ENCODE results near the gene MRPS18A. TPM values are rescaled to one million over a fixed set of nuclear protein-coding genes. Genes with fewer than 3 reads are reported as not detected.
"Not testable (repeated sequence)": the region's sequence is repeated elsewhere in the genome, so short reads cannot be mapped to it uniquely, and the experiment has no call there.

The MRPS18A gene
- total and polyA plus RNA-seq, 2 donors = 33.3 to 55.8 TPM

DNA sequence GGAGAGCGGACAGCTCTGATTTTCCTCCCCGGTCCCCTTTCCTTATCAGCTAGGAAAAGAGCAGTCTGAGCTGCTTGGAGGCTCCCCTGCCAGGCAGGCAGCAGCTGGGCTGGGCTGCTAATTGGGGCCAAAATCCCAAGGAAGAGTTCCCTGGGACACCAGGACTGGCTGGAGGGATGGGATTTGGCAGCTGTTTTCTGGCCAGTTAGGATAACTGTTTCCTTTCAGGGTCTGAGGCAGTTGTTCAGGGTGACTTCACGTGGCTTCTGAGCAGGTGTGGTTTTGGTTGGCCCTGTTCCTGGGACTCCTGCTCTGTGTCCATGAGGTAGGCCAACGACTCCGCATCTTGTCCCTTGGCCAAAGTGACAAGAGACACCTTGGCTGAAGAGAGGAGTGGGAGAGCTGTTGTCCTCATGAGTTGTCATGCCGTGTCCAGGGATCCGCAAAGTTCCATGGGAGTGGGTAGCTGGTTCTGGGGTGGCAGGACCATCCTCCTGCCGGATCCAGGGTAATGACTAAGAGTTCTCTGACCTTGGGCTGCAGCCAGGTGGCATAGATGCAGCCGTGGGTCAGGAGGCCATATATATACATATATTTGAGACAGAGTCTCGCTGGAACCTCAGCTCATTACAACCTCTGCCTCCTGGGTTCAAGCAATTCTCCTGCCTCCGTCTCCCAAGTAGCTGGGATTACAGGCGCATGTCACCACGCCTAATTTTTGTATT is 21.2 kb downstream of the MRPS18A start:
- H3K36me3 ChIP-seq (ENCODE audit: insufficient read depth) = no peaks in the 10 kb centered on the region
- no peaks in the 10 kb centered on the region for H3K4me1 ChIP-seq (ENCODE audit: insufficient read depth)
- no peak overlapping the region for H3K4me3 ChIP-seq (ENCODE audit: low read depth, low read length)
- WGBS = 66% methylated on average over 13 of the region's 13 CpGs
- no peak overlapping the region for H3K27ac ChIP-seq (ENCODE audit: low read depth)
- DNase-seq (ENCODE audit: extremely low spot score) = no peak

DNA sequence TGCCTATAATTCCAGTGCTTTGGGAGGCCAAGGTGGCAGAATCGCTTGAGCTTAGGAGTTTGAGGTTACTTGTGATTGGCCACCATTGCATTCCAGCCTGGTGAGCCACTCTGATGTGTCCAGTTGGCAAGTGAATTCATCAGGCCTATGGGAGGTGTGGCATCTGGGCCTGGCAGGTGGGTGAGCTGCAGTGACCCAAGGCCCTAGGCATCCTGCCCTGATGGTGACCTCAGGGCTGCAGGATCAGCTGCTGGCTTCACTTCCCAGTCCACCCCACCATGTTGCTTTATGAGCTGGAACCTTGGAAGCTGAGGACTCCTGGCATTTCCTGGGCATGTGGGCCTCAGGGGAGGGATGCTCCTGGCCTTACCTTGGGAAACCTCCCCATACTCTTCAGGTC is 22.2 kb downstream of the MRPS18A start:
- H3K4me1 ChIP-seq (ENCODE audit: insufficient read depth) = no peaks in the 10 kb centered on the region
- 88% methylated on average over 1 of the region's 1 CpG for WGBS
- no peak for DNase-seq (ENCODE audit: extremely low spot score)
- H3K36me3 ChIP-seq (ENCODE audit: insufficient read depth) = no peaks in the 10 kb centered on the region
- no peak overlapping the region for H3K27ac ChIP-seq (ENCODE audit: low read depth)
- H3K4me3 ChIP-seq (ENCODE audit: low read depth, low read length) = no peak overlapping the region

DNA sequence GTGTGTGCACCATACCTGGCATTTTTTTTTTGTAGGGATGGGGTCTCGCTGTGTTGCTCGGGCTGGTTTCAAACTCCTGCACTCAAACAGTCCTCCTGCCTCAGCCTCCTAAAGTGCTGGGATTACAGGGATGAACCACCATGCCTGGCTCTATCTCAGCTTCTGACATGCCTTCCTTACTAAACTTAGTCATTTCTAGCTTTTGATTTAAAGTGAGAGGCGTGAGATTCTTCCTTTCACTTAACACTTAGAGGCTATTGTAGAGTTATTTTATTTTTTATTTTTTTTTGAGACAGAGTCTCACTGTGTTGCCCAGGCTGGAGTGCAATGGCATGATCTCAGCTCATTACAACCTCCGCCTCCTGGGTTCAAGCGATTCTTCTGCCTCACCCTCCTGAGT is 24.6 kb downstream of the MRPS18A start:
- H3K27ac ChIP-seq (ENCODE audit: low read depth); H3K4me1 ChIP-seq (ENCODE audit: insufficient read depth); H3K36me3 ChIP-seq (ENCODE audit: insufficient read depth); DNase-seq (ENCODE audit: extremely low spot score); H3K4me3 ChIP-seq (ENCODE audit: low read depth, low read length): not testable (repeated sequence)
- 93% methylated on average over 5 of the region's 5 CpGs for WGBS

DNA sequence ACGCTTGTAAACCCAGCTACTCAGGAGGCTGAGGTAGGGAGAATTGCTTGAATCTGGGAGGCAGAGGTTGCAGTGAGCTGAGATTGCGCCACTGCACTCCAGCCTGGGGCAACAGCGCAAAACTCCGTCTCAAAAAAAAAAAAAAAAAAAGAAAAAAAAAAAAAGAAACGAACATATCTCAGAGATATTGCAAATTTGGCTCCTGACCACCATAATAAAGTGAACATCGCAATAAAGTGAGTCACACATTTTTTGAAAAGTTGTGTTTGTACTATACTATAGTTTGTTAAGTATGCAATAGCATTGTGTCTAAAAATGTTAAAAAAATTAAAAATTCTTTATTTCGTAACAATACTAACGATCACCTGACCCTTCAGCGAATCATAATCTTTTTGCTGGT is 29.4 kb downstream of the MRPS18A start:
- 93% methylated on average over 9 of the region's 9 CpGs for WGBS
- H3K36me3 ChIP-seq (ENCODE audit: insufficient read depth) = peaks cover 2% of the 10 kb centered on the region
- H3K27ac ChIP-seq (ENCODE audit: low read depth) = no peak overlapping the region
- DNase-seq (ENCODE audit: extremely low spot score) = no peak
- H3K4me1 ChIP-seq (ENCODE audit: insufficient read depth) = no peaks in the 10 kb centered on the region
- H3K4me3 ChIP-seq (ENCODE audit: low read depth, low read length) = no peak overlapping the region

DNA sequence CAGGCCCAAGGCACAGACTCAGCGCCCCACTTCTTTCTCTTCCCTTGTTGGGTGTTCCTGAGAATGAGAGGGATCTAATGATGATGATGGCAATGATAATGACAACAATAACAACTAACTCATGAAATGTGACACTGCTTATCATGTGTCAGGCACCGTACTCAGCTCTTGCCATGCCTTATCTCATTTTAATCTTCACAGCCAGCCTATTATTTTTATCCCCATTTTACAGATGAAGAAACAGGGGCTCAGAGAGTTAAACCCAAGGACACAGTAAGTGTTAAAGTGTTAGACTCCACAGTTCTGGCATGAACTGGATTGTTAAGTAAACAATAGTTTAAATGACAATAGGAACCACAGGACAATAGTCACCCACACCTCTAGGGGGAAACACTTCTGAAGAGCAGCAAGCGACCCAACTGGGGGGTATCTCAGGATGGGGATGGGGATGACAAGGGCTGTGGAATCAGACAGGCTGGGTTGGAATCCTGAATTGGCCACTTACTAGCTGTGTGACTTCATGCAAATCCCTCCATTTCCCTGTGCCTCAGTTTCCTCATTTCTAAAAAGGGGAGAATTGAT is 30.3 kb downstream of the MRPS18A start:
- Histone ChIP-seq H3K4me3 (ENCODE audit: low read depth, low read length) (no peak overlapping the region), H3K36me3 (ENCODE audit: insufficient read depth) (peaks cover 2% of the 10 kb centered on the region), H3K27ac (ENCODE audit: low read depth) (no peak overlapping the region), H3K4me1 (ENCODE audit: insufficient read depth) (no peaks in the 10 kb centered on the region)
- no peak for DNase-seq (ENCODE audit: extremely low spot score)
- WGBS = 83% methylated on average over 3 of the region's 3 CpGs

DNA sequence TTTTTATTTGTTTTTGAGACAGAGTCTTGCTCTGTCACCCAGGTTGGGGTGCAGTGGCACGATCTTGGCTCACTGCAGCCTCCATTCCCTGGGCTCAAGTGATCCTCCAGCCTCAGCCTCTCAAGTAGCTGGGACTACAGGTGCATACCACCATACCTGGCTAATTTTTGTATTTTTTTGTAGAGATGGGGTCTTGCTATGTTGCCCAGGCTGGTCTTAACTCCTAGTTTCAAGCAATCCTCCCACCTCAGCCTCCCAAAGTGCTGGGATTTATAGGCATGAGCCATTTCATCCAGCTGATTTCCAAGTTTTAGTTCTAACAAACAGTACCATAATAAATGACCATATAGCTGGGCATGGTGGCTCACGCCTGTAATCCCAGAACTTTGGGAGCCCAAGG is 34.8 kb downstream of the MRPS18A start:
- H3K27ac ChIP-seq (ENCODE audit: low read depth); DNase-seq (ENCODE audit: extremely low spot score); H3K4me3 ChIP-seq (ENCODE audit: low read depth, low read length); H3K4me1 ChIP-seq (ENCODE audit: insufficient read depth); H3K36me3 ChIP-seq (ENCODE audit: insufficient read depth): not testable (repeated sequence)
- WGBS = 92% methylated on average over 2 of the region's 2 CpGs

DNA sequence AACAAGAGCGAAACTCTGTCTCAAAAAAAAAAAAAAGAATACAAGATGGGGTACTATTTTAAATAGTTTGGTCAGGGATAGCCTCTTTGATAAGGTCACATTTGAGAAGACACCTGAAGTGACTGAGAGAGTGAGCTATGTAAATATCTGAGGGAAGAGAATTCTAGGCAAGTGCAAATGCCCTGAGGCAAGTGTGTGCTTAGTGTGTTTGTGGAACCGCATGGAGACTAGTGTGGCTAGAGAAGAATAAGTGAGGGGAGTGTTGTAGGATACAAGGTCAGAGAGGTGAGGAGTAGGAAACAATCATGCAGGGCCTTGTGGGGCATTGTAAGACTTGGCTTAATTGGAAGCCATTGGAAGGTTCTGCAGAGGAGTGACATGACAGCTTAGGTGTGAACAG is 39.3 kb downstream of the MRPS18A start:
- 97% methylated on average over 2 of the region's 2 CpGs for WGBS
- no peaks in the 10 kb centered on the region for H3K36me3 ChIP-seq (ENCODE audit: insufficient read depth)
- no peak overlapping the region for H3K27ac ChIP-seq (ENCODE audit: low read depth)
- no peak for DNase-seq (ENCODE audit: extremely low spot score)
- no peaks in the 10 kb centered on the region for H3K4me1 ChIP-seq (ENCODE audit: insufficient read depth)
- no peak overlapping the region for H3K4me3 ChIP-seq (ENCODE audit: low read depth, low read length)

DNA sequence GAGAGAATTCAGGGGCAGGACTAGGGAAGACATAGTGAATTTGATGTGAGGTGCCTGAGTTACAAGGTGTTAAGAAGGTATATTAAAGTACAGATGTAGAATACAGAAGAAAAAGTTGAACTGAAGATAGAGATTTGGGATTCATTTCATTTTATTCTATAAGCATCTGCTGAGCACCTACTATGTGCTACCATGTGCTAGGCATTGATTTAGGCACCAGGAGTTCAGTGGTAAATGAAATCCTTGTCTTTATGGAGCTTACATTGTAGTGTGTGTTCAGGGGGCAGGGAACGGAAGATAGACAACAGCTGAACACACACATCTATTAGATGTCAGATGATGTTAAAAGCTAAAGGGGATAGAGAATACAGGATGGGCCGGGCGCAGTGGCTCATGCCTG is 40.0 kb downstream of the MRPS18A start:
- Histone ChIP-seq H3K4me3 (ENCODE audit: low read depth, low read length) (no peak overlapping the region), H3K4me1 (ENCODE audit: insufficient read depth) (no peaks in the 10 kb centered on the region), H3K27ac (ENCODE audit: low read depth) (no peak overlapping the region), H3K36me3 (ENCODE audit: insufficient read depth) (no peaks in the 10 kb centered on the region)
- WGBS = 97% methylated on average over 3 of the region's 3 CpGs
- DNase-seq (ENCODE audit: extremely low spot score) = no peak

DNA sequence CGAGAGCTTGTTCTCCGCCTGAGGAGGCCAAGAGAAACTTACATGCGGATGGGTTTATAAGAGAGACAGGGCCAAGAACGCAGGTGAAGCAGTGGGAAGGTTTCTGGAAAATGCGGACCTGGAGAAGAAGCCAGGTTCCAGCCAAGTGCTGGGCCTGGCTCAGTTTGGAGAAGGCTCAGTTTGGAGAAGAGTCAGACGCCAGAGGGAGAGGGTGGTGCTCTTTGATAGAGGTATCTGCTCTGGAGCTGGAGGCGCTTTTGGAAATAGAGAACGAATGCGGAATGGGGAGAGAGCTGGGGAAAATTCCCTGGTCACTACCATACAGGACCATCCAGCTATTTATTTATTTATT is 42.0 kb downstream of the MRPS18A start:
- Histone ChIP-seq H3K4me1 (ENCODE audit: insufficient read depth) (no peaks in the 10 kb centered on the region), H3K36me3 (ENCODE audit: insufficient read depth) (peaks cover under 1% of the 10 kb centered on the region), H3K4me3 (ENCODE audit: low read depth, low read length) (peak overlapping the region; percentile 37), H3K27ac (ENCODE audit: low read depth) (no peak overlapping the region)
- DNase-seq (ENCODE audit: extremely low spot score) = no peak
- WGBS = 15% methylated on average over 9 of the region's 9 CpGs

DNA sequence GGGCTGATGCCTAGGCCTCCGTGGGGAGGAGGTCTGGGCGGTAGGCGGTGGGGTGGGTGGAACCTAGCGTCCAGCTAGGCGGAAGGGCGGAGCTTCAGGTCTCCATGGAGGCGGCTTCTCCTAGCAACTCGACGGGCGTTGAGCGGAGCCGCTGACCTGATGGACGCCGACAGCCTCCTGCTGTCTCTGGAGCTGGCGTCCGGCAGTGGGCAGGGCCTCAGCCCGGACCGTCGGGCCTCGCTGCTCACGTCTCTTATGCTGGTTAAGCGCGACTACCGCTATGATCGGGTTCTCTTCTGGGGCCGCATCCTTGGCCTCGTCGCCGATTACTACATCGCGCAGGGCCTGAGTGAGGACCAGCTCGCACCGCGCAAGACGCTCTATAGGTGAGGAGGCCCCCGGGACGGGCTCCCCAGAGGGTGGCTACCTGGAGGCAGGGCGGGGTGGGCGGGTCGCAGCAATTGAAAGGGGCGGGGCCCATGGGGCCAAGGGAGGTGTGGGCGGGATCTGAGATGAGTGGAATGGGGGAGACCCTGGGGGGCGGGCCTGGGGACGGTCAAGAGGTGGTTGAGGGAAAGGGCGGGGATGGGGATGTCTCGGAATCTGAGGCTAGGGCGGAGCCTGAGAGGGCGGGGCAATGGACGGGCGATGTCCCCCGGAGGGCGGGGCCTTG is 42.5 kb downstream of the MRPS18A start, which contains the start of gene RSPH9:
Gene RSPH9, plus strand, starts transcription at position 97 of the 673 bp plus-strand sequence. Its CDS starts 63 bp downstream, at position 160.
- Histone ChIP-seq H3K27ac (ENCODE audit: low read depth) (no peak within 1 kb of the TSS), H3K4me3 (ENCODE audit: low read depth, low read length) (peak within 1 kb of the TSS; percentile 37), H3K36me3 (ENCODE audit: insufficient read depth) (peaks cover 5% of the 10 kb centered on the region), H3K4me1 (ENCODE audit: insufficient read depth) (no peaks in the 10 kb centered on the region)
- 2% methylated on average over 52 of the region's 52 CpGs for WGBS
- DNase-seq (ENCODE audit: extremely low spot score) = no peak

DNA sequence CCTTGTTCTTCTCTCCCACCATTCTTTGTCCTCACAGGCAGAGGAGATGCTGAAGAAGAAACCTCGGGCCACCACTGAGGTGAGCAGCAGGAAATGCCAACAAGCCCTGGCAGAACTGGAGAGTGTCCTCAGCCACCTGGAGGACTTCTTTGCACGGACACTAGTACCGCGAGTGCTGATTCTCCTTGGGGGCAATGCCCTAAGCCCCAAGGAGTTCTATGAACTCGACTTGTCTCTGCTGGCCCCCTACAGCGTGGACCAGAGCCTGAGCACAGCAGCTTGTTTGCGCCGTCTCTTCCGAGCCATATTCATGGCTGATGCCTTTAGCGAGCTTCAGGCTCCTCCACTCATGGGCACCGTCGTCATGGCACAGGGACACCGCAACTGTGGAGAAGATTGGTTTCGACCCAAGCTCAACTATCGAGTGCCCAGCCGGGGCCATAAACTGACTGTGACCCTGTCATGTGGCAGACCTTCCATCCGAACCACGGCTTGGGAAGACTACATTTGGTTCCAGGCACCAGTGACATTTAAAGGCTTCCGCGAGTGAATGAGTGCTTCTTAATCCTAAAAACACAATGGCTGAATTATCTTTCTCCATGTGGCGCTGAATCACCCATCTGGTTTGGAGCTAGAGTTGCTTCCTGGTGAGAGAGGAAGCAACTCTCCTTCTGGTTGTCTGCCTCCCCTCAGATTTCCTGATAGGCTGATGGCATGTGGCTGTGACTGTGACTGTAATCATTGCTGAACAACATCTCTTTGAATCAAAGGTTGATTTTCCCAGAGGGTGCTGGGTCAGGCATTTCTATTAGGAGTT is 47.4 kb downstream of the MRPS18A start:
- H3K4me1 ChIP-seq (ENCODE audit: insufficient read depth) = no peaks in the 10 kb centered on the region
- 89% methylated on average over 21 of the region's 21 CpGs for WGBS
- no peak overlapping the region for H3K27ac ChIP-seq (ENCODE audit: low read depth)

DNA sequence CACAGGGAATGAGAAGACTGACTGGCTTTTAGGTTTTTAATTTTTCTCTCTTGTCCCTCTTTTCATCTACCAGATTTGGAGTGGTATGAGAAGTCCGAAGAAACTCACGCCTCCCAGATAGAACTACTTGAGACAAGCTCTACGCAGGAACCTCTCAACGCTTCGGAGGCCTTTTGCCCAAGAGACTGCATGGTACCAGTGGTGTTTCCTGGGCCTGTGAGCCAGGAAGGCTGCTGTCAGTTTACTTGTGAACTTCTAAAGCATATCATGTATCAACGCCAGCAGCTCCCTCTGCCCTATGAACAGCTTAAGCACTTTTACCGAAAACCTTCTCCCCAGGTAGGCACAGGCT is 51.3 kb downstream of the MRPS18A start:
- no peak overlapping the region for H3K27ac ChIP-seq (ENCODE audit: low read depth)
- H3K4me1 ChIP-seq (ENCODE audit: insufficient read depth) = no peaks in the 10 kb centered on the region
- H3K4me3 ChIP-seq (ENCODE audit: low read depth, low read length) = peak overlapping the region; percentile 58
- H3K36me3 ChIP-seq (ENCODE audit: insufficient read depth) = peaks cover 6% of the 10 kb centered on the region
- no peak for DNase-seq (ENCODE audit: extremely low spot score)
- WGBS = 18% methylated on average over 7 of the region's 7 CpGs

More for the DNA sequence above, 47.4 kb downstream of the MRPS18A start:
- DNase-seq (ENCODE audit: extremely low spot score) = no peak
- Histone ChIP-seq H3K4me3 (ENCODE audit: low read depth, low read length) (no peak overlapping the region), H3K36me3 (ENCODE audit: insufficient read depth) (peaks cover 6% of the 10 kb centered on the region)

DNA sequence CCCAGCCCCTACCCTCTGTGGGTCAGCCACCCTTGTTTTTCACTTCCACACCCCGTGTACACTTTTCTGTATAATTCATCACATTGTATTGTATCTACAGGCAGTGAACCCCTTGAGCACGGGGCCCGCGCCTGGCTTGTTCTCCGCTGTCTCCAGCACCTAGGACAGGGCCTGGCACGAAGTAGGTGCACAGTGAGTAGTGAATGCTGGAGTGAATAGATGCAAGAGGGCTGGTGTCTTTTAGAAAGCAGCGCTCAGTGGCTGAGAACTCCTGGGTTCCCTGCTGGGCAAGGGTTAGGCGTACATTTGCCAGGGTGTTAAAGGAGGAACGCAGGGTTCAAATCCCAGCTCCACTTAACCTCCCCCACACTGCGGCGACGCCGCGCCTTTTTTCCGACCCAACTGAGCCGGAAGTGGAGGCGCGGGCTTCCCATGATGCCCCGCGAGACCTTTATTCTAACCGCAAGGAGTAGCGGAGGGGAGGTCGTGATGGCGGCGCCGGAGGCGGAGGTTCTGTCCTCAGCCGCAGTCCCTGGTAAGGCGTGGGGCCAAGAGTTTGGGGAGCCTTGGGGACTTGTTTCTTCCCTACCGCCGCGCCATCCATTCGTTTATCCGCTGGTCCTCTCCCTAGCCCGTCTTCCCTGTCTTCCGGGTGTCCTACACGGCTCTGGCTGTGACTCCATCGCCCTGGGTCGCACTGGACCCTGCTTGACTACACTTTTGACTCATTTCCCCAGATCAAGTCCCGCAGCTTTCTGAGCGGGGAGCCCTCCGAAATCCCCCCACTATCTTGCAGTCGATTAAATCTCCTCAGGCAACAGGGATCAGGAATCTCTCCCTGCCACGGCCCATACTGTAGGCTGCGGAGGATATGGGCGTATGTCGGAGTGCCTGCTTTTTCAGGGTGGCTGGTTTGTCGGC is 51.9 kb downstream of the MRPS18A start, which contains the start of gene MAD2L1BP:
Gene MAD2L1BP, plus strand, starts transcription at position 454 of the 921 bp plus-strand sequence. Its CDS starts 36 bp downstream, at position 490.
- Histone ChIP-seq H3K36me3 (ENCODE audit: insufficient read depth) (peaks cover 6% of the 10 kb centered on the region), H3K4me1 (ENCODE audit: insufficient read depth) (no peaks in the 10 kb centered on the region), H3K27ac (ENCODE audit: low read depth) (peak within 1 kb of the TSS; percentile 71), H3K4me3 (ENCODE audit: low read depth, low read length) (peak within 1 kb of the TSS; percentile 58)
- no peak for DNase-seq (ENCODE audit: extremely low spot score)
- 4% methylated on average over 48 of the region's 48 CpGs for WGBS

All from urinary bladder (tissue), 4 donors.